Memory B cell (primary cell): Measurements from ENCODE around the gene CFAP210.
"Not testable (repeated sequence)": the region's sequence is repeated elsewhere in the genome, so short reads cannot be mapped to it uniquely, and the experiment has no call there.

Source experiments
- ATAC-seq: fragments of 150-1000 bp; cut with Tn5 transposase; 2 replicates; pipeline ENCODE4 v1.10.0; 2021; ENCODE audit warnings: low read depth, mild to moderate bottlenecking, moderate library complexity
- DNase-seq, 2 donors: peaks; one replicate each; pipeline ENCODE4 v3.0.0; 2022; ENCODE audit warnings: low spot score in 2 of 2
- H3K27ac Mint-ChIP-seq: one replicate; pipeline ENCODE4 v1.8.0; 2022; ENCODE audit warnings: mild to moderate bottlenecking, moderate library complexity, mixed read lengths
- H3K27me3 Mint-ChIP-seq: one replicate; pipeline ENCODE4 v1.8.0; 2022; ENCODE audit warnings: mixed read lengths
- H3K36me3 Mint-ChIP-seq: one replicate; pipeline ENCODE4 v1.8.0; 2022; ENCODE audit warnings: mild to moderate bottlenecking, mixed read lengths
- H3K4me1 Mint-ChIP-seq: one replicate; pipeline ENCODE4 v1.8.0; 2022; ENCODE audit warnings: mixed read lengths
- H3K4me3 Mint-ChIP-seq: one replicate; pipeline ENCODE4 v1.8.0; 2022; ENCODE audit warnings: mild to moderate bottlenecking, moderate library complexity, mixed read lengths
- H3K9me3 Mint-ChIP-seq: one replicate; pipeline ENCODE4 v1.8.0; 2022; ENCODE audit warnings: mixed read lengths

The CFAP210 gene

DNA sequence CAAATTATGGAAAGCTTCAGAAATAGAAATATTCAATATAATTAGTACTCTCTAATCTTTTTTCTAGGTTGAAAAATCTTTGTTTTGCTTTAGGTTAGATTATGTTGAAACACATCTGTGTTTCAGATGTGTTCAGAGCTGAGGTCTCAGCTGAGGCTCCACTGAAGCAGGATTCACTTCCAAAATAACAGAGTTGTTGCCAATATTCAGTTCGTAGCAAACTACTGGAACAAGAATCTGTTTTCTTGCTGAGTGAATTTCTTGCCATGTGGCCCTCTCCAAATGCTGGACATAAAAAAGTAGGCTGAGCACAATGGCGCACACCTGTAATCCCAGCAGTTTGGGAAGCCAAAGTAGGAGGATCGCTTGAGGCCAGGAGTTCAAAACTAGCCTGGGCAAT is 8.8 kb upstream of the CFAP210 start:
- ATAC-seq (no peak), DNase-seq (no peak)
- Mint-ChIP-seq H3K36me3 (peaks cover 10% of the 10 kb centered on the region), H3K27me3 (no peaks in the 10 kb centered on the region), H3K4me3 (no peak overlapping the region), H3K27ac (no peak overlapping the region), H3K9me3 (no peaks in the 10 kb centered on the region), H3K4me1 (no peaks in the 10 kb centered on the region)

DNA sequence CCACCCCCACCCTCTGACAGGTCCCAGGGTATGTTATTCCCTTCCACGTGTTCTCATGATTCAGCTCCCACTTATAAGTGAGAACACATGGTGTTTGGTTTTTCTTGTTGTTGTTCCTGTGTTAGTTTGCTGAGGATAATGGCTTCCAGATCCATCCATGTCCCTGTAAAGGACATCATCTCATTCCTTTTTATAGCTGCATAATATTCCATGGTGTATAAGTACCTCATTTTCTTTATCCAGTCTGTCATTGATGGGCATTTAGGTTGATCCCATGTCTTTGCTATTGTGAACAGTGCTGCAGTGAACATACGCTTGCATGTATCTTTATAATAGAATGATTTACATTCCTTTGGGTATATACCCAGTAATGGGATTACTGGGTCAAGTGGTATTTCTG is 5.0 kb upstream of the CFAP210 start:
- not testable (repeated sequence) for H3K9me3 Mint-ChIP-seq, H3K27ac Mint-ChIP-seq, DNase-seq, H3K4me3 Mint-ChIP-seq, H3K4me1 Mint-ChIP-seq, ATAC-seq, H3K27me3 Mint-ChIP-seq
- peaks cover 11% of the 10 kb centered on the region for H3K36me3 Mint-ChIP-seq

DNA sequence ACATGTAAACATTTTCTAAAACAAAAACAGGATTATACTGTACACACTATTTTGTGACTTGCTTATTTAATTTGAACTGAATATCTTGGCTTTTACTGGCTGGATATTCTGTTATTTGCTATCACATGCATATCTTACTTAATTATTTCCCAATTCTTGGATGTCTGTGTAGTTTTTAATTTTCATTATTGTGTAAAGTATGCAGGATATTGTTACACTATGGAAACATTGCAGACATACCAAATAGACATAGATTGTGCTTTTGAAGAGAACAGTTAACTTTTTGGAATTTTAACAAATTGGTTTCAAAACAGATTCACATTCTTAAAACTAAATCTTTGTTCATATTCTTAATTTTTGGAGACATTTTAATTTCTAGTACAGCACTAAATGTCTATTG is 2.2 kb upstream of the CFAP210 start:
- DNase-seq (no peak), ATAC-seq (no peak)
- Mint-ChIP-seq H3K27me3 (peaks cover under 1% of the 10 kb centered on the region), H3K4me1 (peaks cover 4% of the 10 kb centered on the region), H3K27ac (no peak overlapping the region), H3K9me3 (peaks cover 4% of the 10 kb centered on the region), H3K4me3 (no peak overlapping the region), H3K36me3 (peaks cover 14% of the 10 kb centered on the region)

DNA sequence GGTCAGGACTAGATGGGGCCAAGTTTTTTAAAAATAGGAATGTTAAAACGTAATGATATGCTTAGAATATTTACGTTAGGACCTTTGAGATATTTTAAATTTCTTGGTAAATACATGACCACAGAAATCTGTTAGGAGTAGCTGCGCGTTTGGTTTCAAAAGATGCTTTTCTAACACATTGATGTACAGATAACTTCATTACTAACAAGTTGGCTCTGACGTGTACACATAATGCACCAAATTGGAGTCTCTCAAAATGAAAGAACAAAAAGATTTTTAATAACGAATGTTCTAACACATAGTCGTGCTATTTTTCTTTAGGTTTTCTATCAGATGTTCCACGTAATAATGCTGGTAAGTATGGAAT is 672 bp upstream of the CFAP210 start:
- H3K27me3 Mint-ChIP-seq = peaks cover 4% of the 10 kb centered on the region
- H3K9me3 Mint-ChIP-seq = peaks cover 8% of the 10 kb centered on the region
- ATAC-seq = no peak
- H3K36me3 Mint-ChIP-seq = peaks cover 15% of the 10 kb centered on the region
- H3K4me3 Mint-ChIP-seq = peak overlapping the region; percentile 89
- peak overlapping the region; percentile 99 for H3K27ac Mint-ChIP-seq
- DNase-seq = no peak
- peaks cover 4% of the 10 kb centered on the region for H3K4me1 Mint-ChIP-seq

DNA sequence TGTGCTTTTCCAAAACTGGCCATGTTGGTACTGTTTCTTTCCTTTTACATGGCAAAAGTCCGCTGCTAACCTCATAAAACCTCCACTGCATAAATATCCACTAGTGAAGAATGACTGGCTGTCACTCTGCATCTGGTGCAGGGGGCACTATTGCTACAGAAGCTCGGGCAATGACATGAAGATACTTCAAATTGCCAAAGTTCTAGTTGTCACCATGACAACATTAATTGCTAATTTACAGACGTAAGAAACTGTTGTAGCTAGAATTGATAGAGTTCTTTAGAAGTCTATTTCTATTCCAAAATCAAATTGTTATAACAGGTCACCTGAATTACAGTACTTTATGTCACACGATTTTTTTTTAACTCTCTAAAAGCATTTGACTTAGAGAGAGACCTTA is 845 bp downstream of the CFAP210 start:
- Mint-ChIP-seq H3K4me1 (peaks cover 4% of the 10 kb centered on the region), H3K4me3 (peak overlapping the region; percentile 89), H3K27ac (peak overlapping the region; percentile 99), H3K9me3 (peaks cover 13% of the 10 kb centered on the region), H3K36me3 (peaks cover 12% of the 10 kb centered on the region), H3K27me3 (peaks cover 8% of the 10 kb centered on the region)
- DNase-seq (peak in 1 of 2 donors; percentile 16), ATAC-seq (no peak)

DNA sequence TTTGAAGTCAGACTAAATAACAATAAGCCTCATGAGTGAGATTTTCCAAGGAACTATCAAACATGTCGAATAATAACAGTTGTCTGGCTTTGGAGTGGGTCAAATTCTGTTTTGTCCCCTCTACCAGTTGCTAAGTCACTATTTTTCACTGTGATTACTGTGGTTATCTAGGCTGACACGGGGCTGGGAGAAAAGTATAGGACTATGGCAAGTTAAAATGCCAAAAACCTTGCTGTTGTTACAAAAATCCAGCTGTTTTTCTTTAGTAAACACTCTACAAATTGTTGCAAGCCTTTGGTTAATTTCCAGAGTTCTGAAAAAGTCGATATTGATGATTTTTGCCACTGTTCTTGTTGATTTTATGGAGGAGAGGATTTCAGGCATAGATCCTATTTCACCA is 1.5 kb downstream of the CFAP210 start:
- peaks cover 9% of the 10 kb centered on the region for H3K27me3 Mint-ChIP-seq
- H3K27ac Mint-ChIP-seq = peak overlapping the region; percentile 99
- no peak overlapping the region for H3K4me3 Mint-ChIP-seq
- peaks cover 4% of the 10 kb centered on the region for H3K4me1 Mint-ChIP-seq
- H3K36me3 Mint-ChIP-seq = peaks cover 12% of the 10 kb centered on the region
- ATAC-seq (no peak), DNase-seq (no peak)
- H3K9me3 Mint-ChIP-seq = peaks cover 14% of the 10 kb centered on the region

DNA sequence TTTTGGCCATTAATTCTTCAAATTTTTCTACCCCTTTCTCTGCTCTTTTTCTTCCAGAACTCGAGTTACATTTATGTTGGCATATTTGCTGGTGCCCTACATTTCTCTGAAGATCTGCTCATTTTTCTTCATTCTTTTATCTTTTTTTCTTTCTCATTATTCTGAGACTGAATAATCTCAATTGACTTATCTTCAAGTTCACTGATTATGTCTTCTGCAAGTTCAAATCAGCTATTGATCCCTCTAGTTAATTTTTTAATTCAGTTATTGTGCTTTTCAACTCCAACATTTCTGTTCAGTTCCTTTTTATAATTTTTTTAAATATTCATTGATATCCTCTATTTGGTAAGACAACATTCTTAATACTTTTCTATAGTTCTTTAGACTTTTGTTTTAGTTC is 3.2 kb downstream of the CFAP210 start:
- H3K27ac Mint-ChIP-seq = no peak overlapping the region
- ATAC-seq (no peak), DNase-seq (no peak)
- peaks cover 12% of the 10 kb centered on the region for H3K36me3 Mint-ChIP-seq
- H3K4me1 Mint-ChIP-seq = peaks cover 4% of the 10 kb centered on the region
- peaks cover 14% of the 10 kb centered on the region for H3K9me3 Mint-ChIP-seq
- H3K4me3 Mint-ChIP-seq = no peak overlapping the region
- H3K27me3 Mint-ChIP-seq = peaks cover 12% of the 10 kb centered on the region

DNA sequence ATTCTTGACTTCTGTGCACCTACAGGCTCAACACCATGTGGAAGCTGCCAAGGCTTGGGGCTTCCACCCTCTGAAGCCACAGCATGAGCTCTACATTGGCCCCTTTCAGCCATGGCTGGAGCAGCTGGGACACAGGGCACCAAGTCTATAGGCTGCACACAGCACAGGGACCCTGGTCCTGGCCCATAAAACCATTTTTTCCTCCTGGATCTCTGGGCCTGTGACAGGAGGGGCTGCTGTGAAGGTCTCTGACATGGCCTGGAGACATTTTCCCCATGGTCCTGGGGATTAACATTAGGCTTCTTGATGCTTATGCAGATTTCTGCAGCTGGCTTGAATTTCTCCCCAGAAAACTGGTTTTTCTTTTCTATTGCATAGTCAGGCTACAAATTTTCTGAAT is 6.3 kb downstream of the CFAP210 start:
- not testable (repeated sequence) for DNase-seq, H3K27ac Mint-ChIP-seq, H3K4me1 Mint-ChIP-seq, H3K4me3 Mint-ChIP-seq, ATAC-seq
- Mint-ChIP-seq H3K27me3 (peaks cover 12% of the 10 kb centered on the region), H3K36me3 (peaks cover 12% of the 10 kb centered on the region), H3K9me3 (peaks cover 14% of the 10 kb centered on the region)

DNA sequence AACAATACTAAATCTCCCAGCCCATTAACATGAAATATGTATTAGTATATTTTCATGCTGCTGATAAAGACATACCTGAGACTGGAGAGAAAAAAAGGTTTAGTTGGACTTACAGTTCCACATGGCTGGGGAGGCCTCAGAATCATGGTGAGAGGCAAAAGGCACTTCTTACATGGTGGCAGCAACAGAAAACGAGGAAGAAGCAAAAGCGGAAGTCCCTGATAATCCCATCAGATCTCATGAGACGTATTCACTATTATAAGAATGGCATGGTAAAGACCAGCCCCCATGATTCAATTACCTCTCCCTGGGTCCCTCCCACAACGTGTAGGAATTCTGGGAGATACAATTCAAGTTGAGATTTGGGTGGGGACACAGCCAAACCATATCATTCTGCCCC is 7.4 kb downstream of the CFAP210 start:
- H3K36me3 Mint-ChIP-seq = peaks cover 12% of the 10 kb centered on the region
- peaks cover 14% of the 10 kb centered on the region for H3K9me3 Mint-ChIP-seq
- H3K27me3 Mint-ChIP-seq = peaks cover 14% of the 10 kb centered on the region
- H3K4me3 Mint-ChIP-seq, H3K4me1 Mint-ChIP-seq, ATAC-seq, H3K27ac Mint-ChIP-seq, DNase-seq: not testable (repeated sequence)

DNA sequence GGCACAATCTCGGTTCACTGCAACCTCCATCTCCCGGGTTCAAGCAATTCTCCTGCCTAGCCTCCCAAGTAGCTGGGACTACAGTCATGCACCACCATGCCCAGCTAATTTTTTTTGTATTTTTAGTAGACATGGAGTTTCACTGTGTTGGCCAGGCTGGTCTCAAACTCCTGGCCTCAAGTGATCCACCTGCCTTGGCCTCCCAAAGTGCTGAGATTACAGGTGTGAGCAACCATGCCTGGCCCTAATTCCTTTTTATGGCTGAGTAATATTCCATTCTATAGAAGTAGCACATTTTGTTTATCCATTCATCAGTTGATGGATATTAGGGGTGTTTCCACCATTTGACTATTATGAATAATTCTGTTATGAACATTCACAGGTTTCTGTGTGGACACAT is 9.5 kb downstream of the CFAP210 start:
- peaks cover 12% of the 10 kb centered on the region for H3K9me3 Mint-ChIP-seq
- not testable (repeated sequence) for H3K36me3 Mint-ChIP-seq, ATAC-seq, DNase-seq, H3K4me1 Mint-ChIP-seq, H3K27ac Mint-ChIP-seq, H3K4me3 Mint-ChIP-seq
- H3K27me3 Mint-ChIP-seq = peaks cover 10% of the 10 kb centered on the region

DNA sequence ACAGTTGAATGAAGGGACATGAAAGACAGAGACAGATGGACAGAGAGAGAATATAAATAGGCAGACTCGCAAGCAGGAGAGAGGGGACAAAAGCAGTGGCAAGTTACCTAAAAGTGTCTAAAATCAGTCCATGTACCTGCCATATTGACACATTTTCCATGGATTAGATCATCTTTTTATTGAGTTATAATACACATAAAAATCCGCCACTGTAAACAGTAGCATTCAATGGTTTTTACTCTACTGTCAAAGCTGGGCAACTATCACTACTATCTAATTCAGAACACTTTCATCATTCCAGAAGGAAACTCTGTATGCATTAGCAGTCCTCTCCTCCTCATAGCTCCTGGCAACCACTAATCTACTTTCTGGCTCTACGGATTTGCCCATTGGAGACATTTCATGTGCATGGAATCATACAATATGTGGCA is 10.1 kb downstream of the CFAP210 start:
- H3K4me1 Mint-ChIP-seq = no peaks in the 10 kb centered on the region
- H3K4me3 Mint-ChIP-seq = no peak overlapping the region
- H3K36me3 Mint-ChIP-seq = peaks cover 6% of the 10 kb centered on the region
- DNase-seq = no peak
- peaks cover 12% of the 10 kb centered on the region for H3K9me3 Mint-ChIP-seq
- H3K27me3 Mint-ChIP-seq = peaks cover 10% of the 10 kb centered on the region
- no peak overlapping the region for H3K27ac Mint-ChIP-seq
- ATAC-seq = no peak

DNA sequence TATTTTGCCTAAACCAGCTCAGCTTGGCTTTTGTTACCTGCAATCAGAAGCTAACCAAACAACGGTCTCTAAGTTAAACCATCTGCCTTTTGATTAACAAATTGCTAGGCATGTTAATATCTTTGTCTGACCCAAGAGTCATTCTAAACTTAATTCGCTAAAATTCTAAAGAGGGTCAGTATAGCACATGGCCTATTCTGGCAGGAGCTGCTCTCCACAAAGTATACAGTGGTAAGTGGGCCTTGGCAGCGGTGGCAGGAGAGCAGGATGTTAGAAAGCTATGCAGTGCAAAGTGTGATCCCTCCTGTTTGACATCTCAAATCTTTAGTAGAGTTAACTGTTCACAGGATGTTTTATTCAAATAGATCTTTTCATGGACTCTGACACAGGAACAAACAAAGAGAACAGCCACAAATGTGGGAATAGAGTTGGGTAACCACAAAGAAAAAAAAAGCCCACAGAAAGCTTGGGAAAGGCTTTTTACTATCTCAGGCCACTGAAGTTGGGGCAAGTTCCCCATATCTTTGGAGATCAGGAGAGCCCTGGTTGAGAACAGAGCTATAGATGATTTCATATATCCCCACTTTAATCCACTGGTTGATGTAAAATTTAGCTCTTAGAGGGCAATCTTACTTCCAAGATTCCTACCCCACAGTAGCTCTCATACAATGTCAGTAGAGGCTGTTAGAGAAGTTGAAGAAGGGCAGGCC is 10.6 kb downstream of the CFAP210 start:
- Mint-ChIP-seq H3K4me1 (no peaks in the 10 kb centered on the region), H3K27me3 (peaks cover 8% of the 10 kb centered on the region), H3K9me3 (peaks cover 9% of the 10 kb centered on the region), H3K36me3 (peaks cover 3% of the 10 kb centered on the region), H3K4me3 (no peak overlapping the region), H3K27ac (no peak overlapping the region)
- DNase-seq (no peak), ATAC-seq (no peak)

DNA sequence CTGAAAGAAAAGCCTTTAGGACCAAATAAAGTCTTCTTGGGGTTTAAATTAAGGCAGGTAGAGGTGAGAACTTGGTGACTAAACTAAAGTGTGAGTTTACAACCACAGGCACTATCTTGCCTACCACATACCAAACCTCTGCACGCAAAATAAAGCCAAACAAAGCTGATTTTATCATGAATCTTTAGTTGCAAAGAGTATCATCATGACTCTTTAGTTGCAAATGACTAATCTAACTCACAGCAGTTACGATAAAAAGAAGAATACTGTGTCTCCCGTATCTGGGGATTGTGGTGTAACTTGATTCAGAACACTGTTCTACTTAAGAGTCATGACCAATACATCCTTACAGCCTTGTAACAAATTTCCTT is 11.2 kb downstream of the CFAP210 start:
- Mint-ChIP-seq H3K4me3 (no peak overlapping the region), H3K27ac (no peak overlapping the region), H3K9me3 (peaks cover 5% of the 10 kb centered on the region), H3K27me3 (peaks cover 5% of the 10 kb centered on the region), H3K4me1 (no peaks in the 10 kb centered on the region), H3K36me3 (no peaks in the 10 kb centered on the region)
- DNase-seq = no peak
- no peak for ATAC-seq

DNA sequence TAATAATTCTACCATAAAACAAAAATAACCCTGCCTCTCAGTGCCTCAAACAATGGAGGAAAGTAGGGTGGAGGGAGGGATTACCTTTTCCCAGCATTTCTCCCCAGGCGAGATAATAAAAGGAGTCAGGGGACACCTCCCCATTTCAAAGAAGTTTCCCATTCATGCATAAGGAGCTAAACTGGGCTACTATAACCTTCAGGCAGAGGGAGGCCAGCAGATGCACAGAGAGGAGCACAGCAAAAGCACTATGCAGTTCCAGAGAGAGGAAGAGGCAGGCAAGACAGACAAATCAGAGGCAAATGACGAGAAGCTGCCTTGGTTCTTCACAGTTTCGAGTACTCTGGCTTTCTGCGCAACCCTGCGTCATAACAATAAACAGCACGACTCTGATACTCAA is 17.4 kb downstream of the CFAP210 start:
- Mint-ChIP-seq H3K9me3 (peaks cover 5% of the 10 kb centered on the region), H3K27ac (no peak overlapping the region), H3K36me3 (no peaks in the 10 kb centered on the region), H3K4me1 (no peaks in the 10 kb centered on the region), H3K4me3 (no peak overlapping the region), H3K27me3 (peaks cover 16% of the 10 kb centered on the region)
- ATAC-seq (no peak), DNase-seq (no peak)

DNA sequence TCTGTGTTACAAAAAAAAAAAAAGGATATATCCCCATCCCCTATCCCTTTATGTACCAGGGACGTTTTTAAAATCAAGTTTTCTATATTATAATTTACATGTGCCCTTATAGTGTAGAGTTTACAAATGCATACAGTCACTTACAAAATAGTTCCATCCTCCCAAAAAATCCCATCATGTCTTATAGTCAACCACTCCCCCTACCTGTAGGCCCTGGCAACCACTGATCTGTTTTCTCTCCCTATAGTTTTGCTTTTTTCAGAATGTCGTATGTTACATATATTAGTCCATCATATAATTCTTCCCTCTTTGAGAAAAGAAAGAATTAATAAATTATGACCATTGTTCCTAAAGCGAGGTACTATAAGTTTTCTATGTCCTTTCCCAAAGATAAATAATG is 17.8 kb downstream of the CFAP210 start:
- DNase-seq (no peak), ATAC-seq (no peak)
- Mint-ChIP-seq H3K27ac (no peak overlapping the region), H3K4me1 (no peaks in the 10 kb centered on the region), H3K36me3 (no peaks in the 10 kb centered on the region), H3K4me3 (no peak overlapping the region), H3K9me3 (peaks cover 5% of the 10 kb centered on the region), H3K27me3 (peaks cover 16% of the 10 kb centered on the region)
